Parathyroid adenoma (tissue), 2 donors: ENCODE results near the gene EIPR1.

Experiments
- H2AFZ ChIP-seq: fragments of 300-600 bp; sonication (generic); one replicate; pipeline ENCODE4 v1.7.0; 2017; ENCODE audit warnings: antibody characterized with exemption, mild to moderate bottlenecking
- H3K27ac ChIP-seq: fragments of 300-600 bp; sonication (generic); one replicate; pipeline ENCODE4 v1.7.0; 2017
- H3K27me3 ChIP-seq: fragments of 300-600 bp; sonication (generic); one replicate; pipeline ENCODE4 v1.7.0; 2017; ENCODE audit warnings: low read length; ENCODE audit not compliant: control insufficient read depth, insufficient read depth
- H3K36me3 ChIP-seq: fragments of 300-600 bp; sonication (generic); one replicate; pipeline ENCODE4 v1.7.0; 2017; ENCODE audit warnings: low read length; ENCODE audit not compliant: control insufficient read depth, insufficient read depth
- H3K4me1 ChIP-seq: fragments of 300-600 bp; sonication (generic); one replicate; pipeline ENCODE4 v1.7.0; 2017; ENCODE audit warnings: control low read depth
- H3K4me2 ChIP-seq: fragments of 300-600 bp; sonication (generic); one replicate; pipeline ENCODE4 v1.7.0; 2017; ENCODE audit warnings: low read length
- H3K4me3 ChIP-seq: fragments of 300-600 bp; sonication (generic); one replicate; pipeline ENCODE4 v1.7.0; 2017; ENCODE audit warnings: low read depth, low read length
- H3K79me2 ChIP-seq: fragments of 300-600 bp; sonication (generic); one replicate; pipeline ENCODE4 v1.7.0; 2017; ENCODE audit warnings: control low read depth
- H3K9ac ChIP-seq: fragments of 300-600 bp; sonication (generic); one replicate; pipeline ENCODE4 v1.7.0; 2017; ENCODE audit warnings: mild to moderate bottlenecking
- H3K9me3 ChIP-seq: fragments of 300-600 bp; sonication (generic); one replicate; pipeline ENCODE4 v1.7.0; 2017; ENCODE audit warnings: low read length; ENCODE audit not compliant: control insufficient read depth
- TF ChIP-seq, protein P1 (sequence below): fragments of 300-600 bp; sonication (generic); IDR thresholded peaks from one replicate; pipeline ENCODE4 v1.7.0; 2017; ENCODE audit warnings: antibody characterized with exemption, mild to moderate bottlenecking
- donor health status: primary hyperparathyroidism.

The EIPR1 gene

DNA sequence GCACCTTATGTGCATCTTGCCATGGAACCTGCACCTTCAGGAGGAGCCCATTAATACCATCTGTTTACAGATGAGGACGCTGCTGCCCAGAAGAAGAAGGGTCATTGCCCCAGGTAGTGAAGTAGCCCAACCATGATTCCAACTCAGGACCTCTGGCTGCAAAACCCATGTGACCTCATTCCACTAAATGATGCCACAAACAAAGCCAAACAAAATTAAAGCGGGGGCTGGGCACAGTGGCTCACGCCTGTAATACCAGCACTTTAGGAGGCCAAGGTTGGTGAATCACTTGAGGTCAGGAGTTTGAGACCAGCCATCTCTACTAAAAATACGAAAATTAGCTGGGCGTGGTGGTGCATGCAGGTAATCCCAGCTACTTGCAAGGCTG is 202.1 kb downstream of the EIPR1 start:
- Histone ChIP-seq H3K36me3 (no peaks in the 10 kb centered on the region), H2AFZ (no peak overlapping the region), H3K4me1 (no peaks in the 10 kb centered on the region), H3K9ac (no peak overlapping the region), H3K27me3 (no peaks in the 10 kb centered on the region), H3K4me2 (no peak overlapping the region), H3K4me3 (no peak overlapping the region), H3K9me3 (no peaks in the 10 kb centered on the region), H3K79me2 (no peaks in the 10 kb centered on the region), H3K27ac (no peak overlapping the region)
- TF ChIP-seq, protein P1, sequence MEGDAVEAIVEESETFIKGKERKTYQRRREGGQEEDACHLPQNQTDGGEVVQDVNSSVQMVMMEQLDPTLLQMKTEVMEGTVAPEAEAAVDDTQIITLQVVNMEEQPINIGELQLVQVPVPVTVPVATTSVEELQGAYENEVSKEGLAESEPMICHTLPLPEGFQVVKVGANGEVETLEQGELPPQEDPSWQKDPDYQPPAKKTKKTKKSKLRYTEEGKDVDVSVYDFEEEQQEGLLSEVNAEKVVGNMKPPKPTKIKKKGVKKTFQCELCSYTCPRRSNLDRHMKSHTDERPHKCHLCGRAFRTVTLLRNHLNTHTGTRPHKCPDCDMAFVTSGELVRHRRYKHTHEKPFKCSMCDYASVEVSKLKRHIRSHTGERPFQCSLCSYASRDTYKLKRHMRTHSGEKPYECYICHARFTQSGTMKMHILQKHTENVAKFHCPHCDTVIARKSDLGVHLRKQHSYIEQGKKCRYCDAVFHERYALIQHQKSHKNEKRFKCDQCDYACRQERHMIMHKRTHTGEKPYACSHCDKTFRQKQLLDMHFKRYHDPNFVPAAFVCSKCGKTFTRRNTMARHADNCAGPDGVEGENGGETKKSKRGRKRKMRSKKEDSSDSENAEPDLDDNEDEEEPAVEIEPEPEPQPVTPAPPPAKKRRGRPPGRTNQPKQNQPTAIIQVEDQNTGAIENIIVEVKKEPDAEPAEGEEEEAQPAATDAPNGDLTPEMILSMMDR = no peak

- Histone ChIP-seq H3K9ac (no peak overlapping the region), H3K4me2 (no peak overlapping the region), H3K9me3 (no peaks in the 10 kb centered on the region), H3K4me1 (no peaks in the 10 kb centered on the region), H3K79me2 (no peaks in the 10 kb centered on the region), H3K27me3 (no peaks in the 10 kb centered on the region), H3K36me3 (no peaks in the 10 kb centered on the region), H2AFZ (no peak overlapping the region), H3K27ac (no peak overlapping the region), H3K4me3 (no peak overlapping the region)
- TF ChIP-seq, protein P1 = no peak
These were observed 202.7 kb downstream of the EIPR1 start for GRCh38 chr2:3174626-3175567.

GRCh38 chr2:3173031-3173430 is 204.6 kb downstream of the EIPR1 start:
- no peaks in the 10 kb centered on the region for H3K79me2 ChIP-seq
- H3K36me3 ChIP-seq = no peaks in the 10 kb centered on the region
- H3K4me1 ChIP-seq = no peaks in the 10 kb centered on the region
- no peak overlapping the region for H3K4me2 ChIP-seq
- no peak overlapping the region for H3K4me3 ChIP-seq
- H3K9ac ChIP-seq = no peak overlapping the region
- no peak overlapping the region for H2AFZ ChIP-seq
- TF ChIP-seq, protein P1 = no peak
- no peaks in the 10 kb centered on the region for H3K27me3 ChIP-seq
- no peak overlapping the region for H3K27ac ChIP-seq
- H3K9me3 ChIP-seq = no peaks in the 10 kb centered on the region

GRCh38 chr2:3172265-3172935 is 205.2 kb downstream of the EIPR1 start:
- no peaks in the 10 kb centered on the region for H3K9me3 ChIP-seq
- H3K9ac ChIP-seq = no peak overlapping the region
- no peak overlapping the region for H3K27ac ChIP-seq
- TF ChIP-seq, protein P1 = no peak
- no peak overlapping the region for H2AFZ ChIP-seq
- H3K27me3 ChIP-seq = no peaks in the 10 kb centered on the region
- no peaks in the 10 kb centered on the region for H3K4me1 ChIP-seq
- no peak overlapping the region for H3K4me3 ChIP-seq
- H3K4me2 ChIP-seq = no peak overlapping the region
- H3K79me2 ChIP-seq = no peaks in the 10 kb centered on the region
- no peaks in the 10 kb centered on the region for H3K36me3 ChIP-seq
